ENCODE data around the gene STARD8. TPM values are rescaled to one million over a fixed set of nuclear protein-coding genes. Genes with fewer than 3 reads are reported as not detected.

The STARD8 gene
- total RNA-seq, 1 experiment from 2014 or later, result 0.11 TPM

DNA sequence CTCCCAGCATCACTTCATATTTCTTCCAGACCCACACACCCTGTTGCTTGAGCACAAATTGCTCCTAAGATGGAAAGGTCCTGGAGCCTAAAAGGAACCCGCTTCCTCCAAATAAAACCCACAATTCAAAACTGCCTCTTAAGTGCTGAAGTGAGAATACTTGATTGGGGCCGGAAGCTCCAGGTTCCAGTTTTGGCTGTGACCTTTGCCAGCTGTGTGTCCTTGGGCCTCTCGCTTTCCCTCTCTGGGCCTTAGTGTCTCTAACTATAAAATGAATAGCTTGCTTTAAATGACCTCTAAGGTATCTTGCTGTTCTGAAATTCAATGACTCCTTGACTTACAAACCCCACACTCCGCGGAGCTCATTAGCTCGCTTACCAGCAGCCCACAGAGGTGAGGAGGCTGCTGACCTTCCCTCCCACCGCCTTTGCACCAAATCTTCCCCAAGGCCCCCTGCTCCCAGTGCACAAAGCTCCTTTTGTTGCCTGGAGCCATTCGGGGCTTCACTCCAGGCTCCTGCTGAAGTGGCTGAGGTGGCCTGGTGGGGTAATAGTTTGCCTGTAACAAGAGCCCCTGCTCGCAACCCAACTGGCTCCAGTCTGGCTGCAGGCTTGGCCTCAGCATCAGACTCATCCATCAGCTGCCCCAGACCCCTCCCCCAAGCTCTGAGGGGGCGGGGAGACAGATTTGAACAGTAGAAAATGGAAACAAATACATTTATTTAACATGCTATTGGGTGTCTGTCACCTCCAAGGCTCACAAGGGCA, 21.8 kb downstream of the STARD8 start:
- Histone ChIP-seq H3K4me1 (ENCODE audit: insufficient read depth, low read length, poor library complexity, severe bottlenecking) (no peaks in the 10 kb centered on the region), H3K27me3 (replicated peaks; ENCODE audit: insufficient read depth, low read depth, low read length, poor library complexity) (no peaks in the 10 kb centered on the region), H3K36me3 (ENCODE audit: insufficient read depth, low read length, poor library complexity, severe bottlenecking) (no peaks in the 10 kb centered on the region), H3K4me3 (ENCODE audit: low read depth, low read length, poor library complexity, severe bottlenecking) (no peak overlapping the region), H3K27ac (ENCODE audit: low read depth, low read length, poor library complexity, severe bottlenecking) (no peak overlapping the region), H3K9me3 (ENCODE audit: low read depth, low read length, poor library complexity, severe bottlenecking) (no peaks in the 10 kb centered on the region)
- no TSS peak for BruUV-seq (replicated peaks)
- ChIA-PET CTCF (no interaction called here), POLR2A (ENCODE audit: low non-redundant PET) (no interaction called here)
- DNase-seq (ENCODE audit: low spot score), result no peak
- intact Hi-C loops (cut with micrococcal nuclease; ENCODE audit: unreplicated experiment), result no loop called here
- TF ChIP-seq, protein P1, sequence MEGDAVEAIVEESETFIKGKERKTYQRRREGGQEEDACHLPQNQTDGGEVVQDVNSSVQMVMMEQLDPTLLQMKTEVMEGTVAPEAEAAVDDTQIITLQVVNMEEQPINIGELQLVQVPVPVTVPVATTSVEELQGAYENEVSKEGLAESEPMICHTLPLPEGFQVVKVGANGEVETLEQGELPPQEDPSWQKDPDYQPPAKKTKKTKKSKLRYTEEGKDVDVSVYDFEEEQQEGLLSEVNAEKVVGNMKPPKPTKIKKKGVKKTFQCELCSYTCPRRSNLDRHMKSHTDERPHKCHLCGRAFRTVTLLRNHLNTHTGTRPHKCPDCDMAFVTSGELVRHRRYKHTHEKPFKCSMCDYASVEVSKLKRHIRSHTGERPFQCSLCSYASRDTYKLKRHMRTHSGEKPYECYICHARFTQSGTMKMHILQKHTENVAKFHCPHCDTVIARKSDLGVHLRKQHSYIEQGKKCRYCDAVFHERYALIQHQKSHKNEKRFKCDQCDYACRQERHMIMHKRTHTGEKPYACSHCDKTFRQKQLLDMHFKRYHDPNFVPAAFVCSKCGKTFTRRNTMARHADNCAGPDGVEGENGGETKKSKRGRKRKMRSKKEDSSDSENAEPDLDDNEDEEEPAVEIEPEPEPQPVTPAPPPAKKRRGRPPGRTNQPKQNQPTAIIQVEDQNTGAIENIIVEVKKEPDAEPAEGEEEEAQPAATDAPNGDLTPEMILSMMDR (conservative IDR thresholded peaks at IDR 0.05; ENCODE audit: low read depth, low read length), result no peak
- TF ChIP-seq EZH2 (IDR thresholded peaks at IDR 0.05; ENCODE audit: borderline replicate concordance, low read depth, low read length, poor library complexity, severe bottlenecking), result no peak

DNA sequence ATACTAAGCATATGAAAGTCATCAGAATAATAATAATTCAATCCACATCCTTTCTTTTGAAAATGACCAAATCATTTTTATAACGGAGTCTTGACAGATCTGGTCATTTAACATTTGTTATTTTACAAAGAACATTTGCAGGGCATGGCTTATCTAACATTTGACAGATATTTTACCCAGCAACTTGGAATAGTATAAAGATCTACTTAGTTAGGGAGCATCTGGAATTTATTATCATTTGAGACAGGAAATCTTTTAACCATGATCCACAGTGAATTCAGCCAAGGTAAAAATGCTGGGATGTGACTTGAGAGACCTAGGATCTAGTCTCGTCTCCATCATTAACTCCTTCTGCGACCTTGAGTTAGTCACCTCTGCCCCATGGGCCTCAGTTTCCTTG, 22.4 kb downstream of the STARD8 start:
- ChIA-PET POLR2A (ENCODE audit: low non-redundant PET) (no interaction called here), CTCF (no interaction called here)
- Histone ChIP-seq H3K27ac (ENCODE audit: low read depth, low read length, poor library complexity, severe bottlenecking) (no peak overlapping the region), H3K4me3 (ENCODE audit: low read depth, low read length, poor library complexity, severe bottlenecking) (no peak overlapping the region), H3K9me3 (ENCODE audit: low read depth, low read length, poor library complexity, severe bottlenecking) (no peaks in the 10 kb centered on the region), H3K36me3 (ENCODE audit: insufficient read depth, low read length, poor library complexity, severe bottlenecking) (no peaks in the 10 kb centered on the region), H3K4me1 (ENCODE audit: insufficient read depth, low read length, poor library complexity, severe bottlenecking) (no peaks in the 10 kb centered on the region), H3K27me3 (replicated peaks; ENCODE audit: insufficient read depth, low read depth, low read length, poor library complexity) (no peaks in the 10 kb centered on the region)
- TF ChIP-seq, protein P1 (conservative IDR thresholded peaks at IDR 0.05; ENCODE audit: low read depth, low read length), result no peak
- no peak for TF ChIP-seq EZH2 (IDR thresholded peaks at IDR 0.05; ENCODE audit: borderline replicate concordance, low read depth, low read length, poor library complexity, severe bottlenecking)
- BruUV-seq (replicated peaks), result no TSS peak
- intact Hi-C loops (cut with micrococcal nuclease; ENCODE audit: unreplicated experiment), result no loop called here
- no peak for DNase-seq (ENCODE audit: low spot score)

- Histone ChIP-seq H3K4me3 (ENCODE audit: low read depth, low read length, poor library complexity, severe bottlenecking) (no peak overlapping the region), H3K27ac (ENCODE audit: low read depth, low read length, poor library complexity, severe bottlenecking) (no peak overlapping the region), H3K27me3 (replicated peaks; ENCODE audit: insufficient read depth, low read depth, low read length, poor library complexity) (no peaks in the 10 kb centered on the region), H3K36me3 (ENCODE audit: insufficient read depth, low read length, poor library complexity, severe bottlenecking) (no peaks in the 10 kb centered on the region), H3K9me3 (ENCODE audit: low read depth, low read length, poor library complexity, severe bottlenecking) (no peaks in the 10 kb centered on the region), H3K4me1 (ENCODE audit: insufficient read depth, low read length, poor library complexity, severe bottlenecking) (no peaks in the 10 kb centered on the region)
- ChIA-PET CTCF (no interaction called here), POLR2A (ENCODE audit: low non-redundant PET) (no interaction called here)
- no TSS peak for BruUV-seq (replicated peaks)
- no peak for TF ChIP-seq EZH2 (IDR thresholded peaks at IDR 0.05; ENCODE audit: borderline replicate concordance, low read depth, low read length, poor library complexity, severe bottlenecking)
- TF ChIP-seq, protein P1 (conservative IDR thresholded peaks at IDR 0.05; ENCODE audit: low read depth, low read length), result no peak
- intact Hi-C loops (cut with micrococcal nuclease; ENCODE audit: unreplicated experiment), result no loop called here
- DNase-seq (ENCODE audit: low spot score), result no peak
Measured at GRCh38 chrX:68671221-68671620, 23.8 kb downstream of the STARD8 start.
